ENCODE results near the gene MYO1B. TPM values are rescaled to one million over a fixed set of nuclear protein-coding genes. Genes with fewer than 3 reads are reported as not detected.

The MYO1B gene
- total and polyA plus RNA-seq, 8 donors = 136 to 305 (median 197) TPM

DNA sequence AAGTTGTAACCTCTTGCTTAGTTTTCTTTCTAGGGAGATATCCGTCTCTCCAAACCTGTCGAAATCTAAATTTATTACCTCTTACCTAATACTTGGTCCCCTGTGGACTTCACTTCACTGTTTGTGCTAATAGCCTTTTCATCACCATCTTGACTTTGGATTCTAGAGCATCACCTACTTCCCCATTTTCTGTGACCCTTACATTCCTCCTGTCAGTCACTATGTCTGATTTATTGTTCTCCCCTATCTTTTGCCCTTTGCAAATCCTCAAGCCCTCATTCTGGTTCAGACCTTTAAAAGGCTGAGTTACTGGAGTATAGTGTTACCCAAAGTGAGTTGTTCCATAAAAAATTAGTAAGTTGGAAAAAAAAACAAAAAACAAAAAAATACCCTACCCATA lies 7.5 kb downstream of the MYO1B start:
- no peak overlapping the region for H3K4me3 ChIP-seq
- peaks cover 30 to 44% of the 10 kb centered on the region in 2 donors for H3K4me1 ChIP-seq
- H3K27ac ChIP-seq = no peak overlapping the region
- no peaks in the 10 kb centered on the region for H3K36me3 ChIP-seq
- ATAC-seq = no peak
- TF ChIP-seq, protein P1, sequence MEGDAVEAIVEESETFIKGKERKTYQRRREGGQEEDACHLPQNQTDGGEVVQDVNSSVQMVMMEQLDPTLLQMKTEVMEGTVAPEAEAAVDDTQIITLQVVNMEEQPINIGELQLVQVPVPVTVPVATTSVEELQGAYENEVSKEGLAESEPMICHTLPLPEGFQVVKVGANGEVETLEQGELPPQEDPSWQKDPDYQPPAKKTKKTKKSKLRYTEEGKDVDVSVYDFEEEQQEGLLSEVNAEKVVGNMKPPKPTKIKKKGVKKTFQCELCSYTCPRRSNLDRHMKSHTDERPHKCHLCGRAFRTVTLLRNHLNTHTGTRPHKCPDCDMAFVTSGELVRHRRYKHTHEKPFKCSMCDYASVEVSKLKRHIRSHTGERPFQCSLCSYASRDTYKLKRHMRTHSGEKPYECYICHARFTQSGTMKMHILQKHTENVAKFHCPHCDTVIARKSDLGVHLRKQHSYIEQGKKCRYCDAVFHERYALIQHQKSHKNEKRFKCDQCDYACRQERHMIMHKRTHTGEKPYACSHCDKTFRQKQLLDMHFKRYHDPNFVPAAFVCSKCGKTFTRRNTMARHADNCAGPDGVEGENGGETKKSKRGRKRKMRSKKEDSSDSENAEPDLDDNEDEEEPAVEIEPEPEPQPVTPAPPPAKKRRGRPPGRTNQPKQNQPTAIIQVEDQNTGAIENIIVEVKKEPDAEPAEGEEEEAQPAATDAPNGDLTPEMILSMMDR (IDR thresholded peaks at IDR 0.05) = no peak
- DNase-seq = no peak
- no peaks in the 10 kb centered on the region for H3K27me3 ChIP-seq
- H3K9me3 ChIP-seq = no peaks in the 10 kb centered on the region
- intact Hi-C loops (cut with DNase I) = no loop called here

DNA sequence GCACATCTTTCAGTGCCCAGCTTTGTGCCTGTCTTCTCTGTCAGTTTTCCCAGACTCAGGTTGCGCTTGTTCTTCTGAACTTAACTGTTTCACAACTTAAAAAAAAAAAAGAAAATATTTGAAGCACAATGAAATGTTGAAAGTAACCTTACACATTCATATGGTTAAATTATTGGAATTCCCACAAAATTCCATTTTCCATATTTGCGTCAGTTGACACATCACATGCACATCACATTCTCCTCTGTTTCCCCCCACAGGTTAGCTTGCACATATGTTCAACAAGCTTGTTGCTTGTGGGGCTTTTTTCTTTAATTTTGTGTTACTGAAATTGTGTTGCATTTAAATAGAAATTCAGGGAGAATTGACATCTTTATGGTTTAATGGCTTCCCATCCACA lies 8.3 kb downstream of the MYO1B start:
- no peak for DNase-seq
- intact Hi-C loops (cut with DNase I) = no loop called here
- no peak overlapping the region for H3K4me3 ChIP-seq
- H3K9me3 ChIP-seq = no peaks in the 10 kb centered on the region
- peaks cover 22 to 36% of the 10 kb centered on the region in 2 donors for H3K4me1 ChIP-seq
- H3K36me3 ChIP-seq = no peaks in the 10 kb centered on the region
- ATAC-seq = no peak
- no peak overlapping the region for H3K27ac ChIP-seq
- TF ChIP-seq, protein P1 (IDR thresholded peaks at IDR 0.05) = no peak
- no peaks in the 10 kb centered on the region for H3K27me3 ChIP-seq

DNA sequence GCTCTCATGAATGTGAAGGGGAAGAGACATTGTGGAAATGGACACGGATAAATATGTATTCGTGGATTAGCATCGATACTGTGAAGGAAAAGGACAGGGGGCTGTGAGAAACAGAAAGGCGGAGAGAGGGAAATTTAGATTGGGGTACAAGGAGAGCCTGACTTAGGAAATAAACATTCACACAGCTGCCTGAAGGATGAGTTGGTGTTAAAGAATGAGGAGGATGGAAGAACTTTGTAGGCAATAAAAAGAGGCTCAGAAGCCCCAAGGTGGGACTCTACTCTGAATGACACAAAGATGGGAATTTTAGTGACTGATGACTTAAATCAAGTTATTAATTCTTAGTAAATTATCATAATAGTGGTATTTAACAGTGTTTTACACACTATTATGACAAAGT lies 10.1 kb downstream of the MYO1B start:
- Histone ChIP-seq H3K4me3 (no peak overlapping the region), H3K36me3 (no peaks in the 10 kb centered on the region), H3K27ac (no peak overlapping the region), H3K9me3 (no peaks in the 10 kb centered on the region), H3K4me1 (peaks cover 12 to 21% of the 10 kb centered on the region in 2 donors), H3K27me3 (no peaks in the 10 kb centered on the region)
- TF ChIP-seq, protein P1 (IDR thresholded peaks at IDR 0.05) = no peak
- DNase-seq = no peak
- no peak for ATAC-seq
- intact Hi-C loops (cut with DNase I) = no loop called here

DNA sequence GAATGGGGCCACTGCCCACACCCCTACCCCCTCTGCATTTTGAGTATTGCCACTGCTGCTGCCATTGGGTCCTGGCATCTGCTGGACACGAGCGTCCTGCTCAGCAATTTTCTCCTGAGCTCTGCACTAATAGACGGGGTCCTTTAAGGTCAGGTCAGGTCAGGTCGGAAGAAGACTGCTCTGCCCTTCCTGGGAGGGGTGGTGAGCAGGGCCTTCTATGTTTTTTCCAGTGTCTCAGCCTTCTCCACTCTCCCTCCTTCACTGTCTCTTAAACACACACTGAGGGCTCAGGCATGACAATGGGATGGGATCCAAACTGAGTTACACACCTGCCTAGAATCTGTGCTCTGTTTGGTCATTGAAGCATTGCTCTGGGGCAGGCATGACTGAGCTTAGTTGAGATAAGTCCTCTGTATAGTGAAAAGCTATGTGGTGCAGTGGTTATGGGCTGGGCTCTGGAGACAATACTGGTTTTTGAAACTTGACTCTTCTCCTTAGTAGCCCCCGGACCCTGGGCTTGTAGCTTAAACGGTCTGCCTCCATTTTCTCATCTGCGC lies 10.6 kb downstream of the MYO1B start:
- Histone ChIP-seq H3K4me1 (peaks cover 12 to 16% of the 10 kb centered on the region in 2 donors), H3K4me3 (no peak overlapping the region), H3K9me3 (no peaks in the 10 kb centered on the region), H3K36me3 (no peaks in the 10 kb centered on the region), H3K27ac (no peak overlapping the region), H3K27me3 (no peaks in the 10 kb centered on the region)
- ATAC-seq (peak; percentile 9), DNase-seq (no peak)
- TF ChIP-seq, protein P1 (IDR thresholded peaks at IDR 0.05) = no peak
- intact Hi-C loops (cut with DNase I) = no loop called here

DNA sequence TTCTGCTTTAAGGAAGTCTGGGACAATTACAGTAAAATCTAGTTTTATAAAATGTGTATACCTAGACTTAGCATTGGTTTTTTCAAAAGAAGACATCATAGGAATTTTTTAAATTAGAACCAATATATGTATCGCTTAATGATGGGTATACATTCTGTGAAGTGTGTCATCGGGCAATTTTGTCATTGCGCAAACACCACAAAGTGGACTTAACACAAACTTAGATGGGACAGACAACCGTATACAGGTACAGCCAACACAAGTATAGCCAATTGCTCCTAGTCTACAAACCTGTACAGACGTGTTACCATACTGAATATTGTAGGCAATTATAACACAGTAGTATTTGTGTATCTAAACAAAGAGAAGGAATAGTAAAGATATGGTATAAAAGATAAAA lies 12.7 kb downstream of the MYO1B start:
- Histone ChIP-seq H3K9me3 (no peaks in the 10 kb centered on the region), H3K4me3 (no peak overlapping the region), H3K27ac (no peak overlapping the region), H3K4me1 (peaks cover 5 to 9% of the 10 kb centered on the region in 2 donors), H3K36me3 (no peaks in the 10 kb centered on the region), H3K27me3 (no peaks in the 10 kb centered on the region)
- TF ChIP-seq, protein P1 (IDR thresholded peaks at IDR 0.05) = no peak
- no peak for ATAC-seq
- no peak for DNase-seq
- intact Hi-C loops (cut with DNase I) = no loop called here

Data from left lung (tissue), 10 donors.